Measurements from ENCODE around the gene METTL9. TPM values are rescaled to one million over a fixed set of nuclear protein-coding genes. Genes with fewer than 3 reads are reported as not detected.

METTL9 gene
- total and polyA plus RNA-seq, 2 of the 4 experiments (the other 2 are of a cell fraction), result 54.8 to 95.5 TPM

GRCh38 chr16:21702276-21702675 lies 102.9 kb downstream of the METTL9 start:
- TF ChIP-seq BHLHE40 (IDR thresholded peaks at IDR 0.05; ENCODE audit: low read depth, low read length) (no peak), MAFK (IDR thresholded peaks at IDR 0.05; ENCODE audit: low read depth, low read length) (no peak), MAZ (IDR thresholded peaks at IDR 0.05; ENCODE audit: borderline replicate concordance, low read depth, low read length) (no peak), CEBPB (IDR thresholded peaks at IDR 0.05; ENCODE audit: low read depth, low read length) (no peak), RAD21 (IDR thresholded peaks at IDR 0.05; ENCODE audit: low read length) (no peak)
- ChIA-PET POLR2A (ENCODE audit: unreplicated experiment) (no interaction called here), CTCF (no interaction called here)
- no peak overlapping the region for H3K23ac ChIP-seq (ENCODE audit: low read depth, low read length)
- H2BK120ac ChIP-seq (ENCODE audit: low read depth, low read length), result no peak overlapping the region
- no peak overlapping the region for H3K27ac ChIP-seq (ENCODE audit: insufficient read depth, low read length)
- no peaks in the 10 kb centered on the region for H3K9me1 ChIP-seq (ENCODE audit: insufficient read depth, low read length)
- no peak overlapping the region for H3K4me3 ChIP-seq (ENCODE audit: insufficient read depth, low read depth, low read length)
- H3K56ac ChIP-seq (ENCODE audit: extremely low read depth, insufficient read depth, low read length), result no peak overlapping the region
- H3K27me3 ChIP-seq (ENCODE audit: control insufficient read depth, insufficient read depth, low read length), result peaks cover 7% of the 10 kb centered on the region
- intact Hi-C loops (cut with micrococcal nuclease) (no loop called here), in situ Hi-C loops (cut with MboI; ENCODE audit: low sequenced_read_pairs) (loop anchor here (10.0 kb wide), 1 partner anchor 117 kb away; no protein-coding TSS in a partner anchor), dilution Hi-C loops (cut with HindIII; ENCODE audit: low sequenced_read_pairs, unreplicated experiment) (no loop called here)
- no peak overlapping the region for H3K14ac ChIP-seq (replicated peaks; ENCODE audit: low read depth, low read length)
- H3K9ac ChIP-seq (ENCODE audit: low read depth, low read length), result no peak overlapping the region
- no peak overlapping the region for H2BK15ac ChIP-seq (ENCODE audit: low read depth, low read length)
- no peak overlapping the region for H4K91ac ChIP-seq (ENCODE audit: insufficient read depth, low read depth, low read length)
- H2AFZ ChIP-seq (replicated peaks; ENCODE audit: low read length, poor library complexity), result no peak overlapping the region
- no peak overlapping the region for H3K4me2 ChIP-seq (ENCODE audit: low read depth, low read length)
- H4K20me1 ChIP-seq (ENCODE audit: insufficient read depth, low read length), result no peaks in the 10 kb centered on the region
- H4K8ac ChIP-seq (ENCODE audit: low read depth in 2 of 2, low read length in 2 of 2), result no peak overlapping the region
- H3K9me3 ChIP-seq (ENCODE audit: control insufficient read depth, insufficient read depth, low read length), result no peaks in the 10 kb centered on the region
- WGBS, 2 experiments (ENCODE audit: extremely low coverage in 2 of 2, insufficient read length in 1 of 2), result no CpG with 5 or more reads among the region's 3 CpGs
- DNase-seq, result no peak
- H3K18ac ChIP-seq (ENCODE audit: low read depth, low read length), result no peak overlapping the region
- ATAC-seq (ENCODE audit: low read depth), result no peak
- no peaks in the 10 kb centered on the region for H3K36me3 ChIP-seq (ENCODE audit: control insufficient read depth, insufficient read depth, low read length)
- H2AK5ac ChIP-seq (ENCODE audit: low read depth, low read length), result no peak overlapping the region
- H3K4me1 ChIP-seq (ENCODE audit: control insufficient read depth, insufficient read depth, low read length), result no peaks in the 10 kb centered on the region
- H2BK5ac ChIP-seq (ENCODE audit: low read depth, low read length, poor library complexity, severe bottlenecking), result no peak overlapping the region
- no TSS peak for BruUV-seq (replicated peaks)
- no peak overlapping the region for H2BK20ac ChIP-seq (ENCODE audit: low read depth, low read length)
- no peaks in the 10 kb centered on the region for H3K79me1 ChIP-seq (ENCODE audit: low read depth in 1 of 2, low read length in 2 of 2)
- no peak overlapping the region for H3K4ac ChIP-seq (ENCODE audit: low read depth, low read length)
- no peak overlapping the region for H2AK9ac ChIP-seq (replicated peaks; ENCODE audit: low read depth, low read length, poor library complexity)
- H4K5ac ChIP-seq (ENCODE audit: low read depth, low read length), result no peak overlapping the region
